ENCODE results near the gene GPR62.
A peak's percentile ranks its signal among the peaks of the same experiment; 100 is the strongest.

Gene GPR62

DNA sequence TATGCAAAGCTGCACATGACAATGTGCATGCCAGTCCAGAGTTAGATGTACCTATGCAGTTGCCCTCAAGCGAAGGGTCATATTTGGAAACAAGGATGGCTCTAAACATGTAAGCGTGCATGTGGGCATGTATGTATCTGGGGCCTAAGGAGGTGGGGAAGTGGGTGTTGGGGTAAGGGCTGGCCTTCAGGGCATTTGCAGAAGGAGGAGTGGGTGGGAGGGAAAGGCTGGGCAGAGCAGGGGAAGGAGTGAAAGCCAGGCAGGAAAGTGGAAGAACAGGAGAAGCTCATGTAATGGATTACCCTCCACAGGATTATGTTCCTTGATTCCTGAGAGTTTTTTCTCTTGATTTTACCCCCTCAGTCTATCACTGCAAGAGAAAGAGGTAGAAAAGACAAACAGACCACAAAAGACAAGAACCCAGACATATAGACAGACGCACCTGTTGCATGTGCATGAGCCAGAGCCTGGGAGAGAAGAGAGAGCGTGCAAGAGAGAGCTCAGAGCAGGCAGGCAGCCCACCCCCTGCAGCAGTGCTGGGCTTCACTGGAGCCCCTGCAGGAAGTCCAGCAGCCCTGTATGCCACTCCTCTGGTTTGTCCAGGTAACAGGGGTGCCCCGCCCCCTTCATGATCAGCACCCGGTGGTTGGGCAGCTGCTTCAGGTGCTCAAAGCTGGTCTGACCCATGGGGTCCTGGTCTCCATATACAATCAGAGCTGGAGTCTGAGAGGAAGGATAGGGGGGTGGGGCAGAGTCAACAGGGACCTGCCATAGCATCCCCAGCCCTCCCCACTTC is 13.9 kb downstream of the GPR62 start:
- H3K36me3 ChIP-seq (ENCODE audit: insufficient read depth, low read length): peaks cover 8% of the 10 kb centered on the region
- peaks cover 33% of the 10 kb centered on the region for H3K4me1 ChIP-seq (ENCODE audit: insufficient read depth, low read length)
- no peak overlapping the region for H3K4me3 ChIP-seq (ENCODE audit: low read depth in 1 of 2, low read length in 2 of 2)
- no peaks in the 10 kb centered on the region for H3K9me3 ChIP-seq (ENCODE audit: low read length)
- H3K27me3 ChIP-seq (ENCODE audit: control insufficient read depth in 1 of 2, insufficient read depth in 2 of 2, low read length in 2 of 2): no peaks in the 10 kb centered on the region
- no peak overlapping the region for H3K27ac ChIP-seq (ENCODE audit: low read depth, low read length)
- no peak overlapping the region for H3K9ac ChIP-seq (ENCODE audit: low read length)

DNA sequence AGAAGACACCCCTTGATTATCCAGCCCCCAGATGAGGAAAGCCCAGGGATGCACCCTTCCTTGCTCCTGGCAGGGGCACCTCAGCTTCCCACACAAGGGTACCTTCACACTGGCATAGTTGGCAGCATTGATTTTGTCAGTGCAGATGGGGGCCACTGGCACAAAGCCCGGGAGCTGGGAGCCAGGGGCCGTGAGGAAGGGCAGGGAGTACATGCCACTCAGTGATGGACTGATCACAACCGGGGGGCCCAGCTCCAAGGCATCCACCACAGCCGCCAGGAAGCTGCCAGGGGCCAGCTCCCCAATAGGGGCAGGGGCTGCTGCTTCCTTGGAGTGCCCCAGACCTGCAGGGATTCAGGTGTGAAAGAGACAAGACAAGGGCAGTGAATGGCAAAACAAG is 14.7 kb downstream of the GPR62 start:
- Histone ChIP-seq H3K9me3 (ENCODE audit: low read length) (no peaks in the 10 kb centered on the region), H3K27ac (ENCODE audit: low read depth, low read length) (no peak overlapping the region), H3K4me1 (ENCODE audit: insufficient read depth, low read length) (peaks cover 33% of the 10 kb centered on the region), H3K9ac (ENCODE audit: low read length) (no peak overlapping the region), H3K27me3 (ENCODE audit: control insufficient read depth in 1 of 2, insufficient read depth in 2 of 2, low read length in 2 of 2) (no peaks in the 10 kb centered on the region), H3K4me3 (ENCODE audit: low read depth in 1 of 2, low read length in 2 of 2) (no peak overlapping the region), H3K36me3 (ENCODE audit: insufficient read depth, low read length) (peaks cover 8% of the 10 kb centered on the region)

DNA sequence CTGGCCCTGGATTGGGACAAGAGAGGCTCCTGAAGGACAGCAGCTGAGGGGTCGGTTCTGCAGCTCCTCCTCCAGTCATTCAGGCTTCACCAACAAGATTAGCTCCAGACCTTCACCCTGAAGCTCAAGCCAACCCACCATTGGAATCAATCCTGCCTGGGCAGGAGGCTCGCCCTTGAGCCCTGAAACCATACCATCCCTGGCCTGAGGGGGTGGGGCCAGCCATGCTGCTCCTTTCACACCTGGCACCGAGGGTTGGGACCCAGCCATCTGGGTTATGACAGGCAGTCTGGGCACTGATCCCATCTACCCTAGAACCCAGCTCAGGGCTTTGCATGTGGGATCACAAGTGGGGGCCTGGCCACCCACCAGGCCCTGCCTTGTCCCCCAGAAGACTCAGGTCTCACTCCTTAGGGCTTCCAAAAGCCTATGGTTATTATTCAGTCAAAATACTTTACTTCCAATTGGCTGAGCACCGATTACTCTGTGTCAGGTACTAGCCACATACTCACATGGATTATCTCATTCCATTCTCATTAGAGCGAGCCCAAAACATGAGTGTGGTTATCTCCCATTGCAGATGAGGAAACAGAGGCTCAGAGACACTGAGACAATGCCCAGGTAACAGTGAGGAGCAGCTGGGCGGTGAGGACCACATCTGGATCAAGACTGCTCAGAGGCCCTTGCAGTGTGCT is 15.6 kb downstream of the GPR62 start:
- no peak overlapping the region for H3K9ac ChIP-seq (ENCODE audit: low read length)
- H3K27me3 ChIP-seq (ENCODE audit: control insufficient read depth in 1 of 2, insufficient read depth in 2 of 2, low read length in 2 of 2): no peaks in the 10 kb centered on the region
- no peak overlapping the region for H3K4me3 ChIP-seq (ENCODE audit: low read depth in 1 of 2, low read length in 2 of 2)
- H3K27ac ChIP-seq (ENCODE audit: low read depth, low read length): no peak overlapping the region
- H3K4me1 ChIP-seq (ENCODE audit: insufficient read depth, low read length): peaks cover 27% of the 10 kb centered on the region
- peaks cover 8% of the 10 kb centered on the region for H3K36me3 ChIP-seq (ENCODE audit: insufficient read depth, low read length)
- no peaks in the 10 kb centered on the region for H3K9me3 ChIP-seq (ENCODE audit: low read length)

DNA sequence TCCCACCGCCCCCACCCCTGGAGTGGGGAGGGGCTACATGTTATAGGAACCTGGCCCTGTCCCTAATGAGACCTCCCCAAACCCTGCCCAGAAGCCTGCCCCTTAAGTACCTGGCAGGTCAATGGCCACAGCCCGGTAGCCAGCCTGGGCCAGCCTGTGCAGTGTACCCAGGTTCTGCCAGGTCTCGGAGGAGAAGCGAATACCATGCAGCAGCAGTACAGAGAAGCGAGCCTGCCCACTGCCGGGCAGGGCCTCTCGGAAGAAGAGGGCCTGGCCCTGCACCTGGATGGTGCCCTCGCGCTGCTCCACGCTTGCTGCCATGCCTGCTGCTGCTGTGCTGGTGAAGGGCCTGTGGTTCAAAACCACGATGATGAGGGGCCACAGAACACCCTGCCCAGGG is 16.2 kb downstream of the GPR62 start:
- H3K4me3 ChIP-seq (ENCODE audit: low read depth in 1 of 2, low read length in 2 of 2): no peak overlapping the region
- H3K27me3 ChIP-seq (ENCODE audit: control insufficient read depth in 1 of 2, insufficient read depth in 2 of 2, low read length in 2 of 2): no peaks in the 10 kb centered on the region
- no peaks in the 10 kb centered on the region for H3K9me3 ChIP-seq (ENCODE audit: low read length)
- no peak overlapping the region for H3K27ac ChIP-seq (ENCODE audit: low read depth, low read length)
- H3K9ac ChIP-seq (ENCODE audit: low read length): no peak overlapping the region
- peaks cover 8% of the 10 kb centered on the region for H3K36me3 ChIP-seq (ENCODE audit: insufficient read depth, low read length)
- H3K4me1 ChIP-seq (ENCODE audit: insufficient read depth, low read length): peaks cover 22% of the 10 kb centered on the region

DNA sequence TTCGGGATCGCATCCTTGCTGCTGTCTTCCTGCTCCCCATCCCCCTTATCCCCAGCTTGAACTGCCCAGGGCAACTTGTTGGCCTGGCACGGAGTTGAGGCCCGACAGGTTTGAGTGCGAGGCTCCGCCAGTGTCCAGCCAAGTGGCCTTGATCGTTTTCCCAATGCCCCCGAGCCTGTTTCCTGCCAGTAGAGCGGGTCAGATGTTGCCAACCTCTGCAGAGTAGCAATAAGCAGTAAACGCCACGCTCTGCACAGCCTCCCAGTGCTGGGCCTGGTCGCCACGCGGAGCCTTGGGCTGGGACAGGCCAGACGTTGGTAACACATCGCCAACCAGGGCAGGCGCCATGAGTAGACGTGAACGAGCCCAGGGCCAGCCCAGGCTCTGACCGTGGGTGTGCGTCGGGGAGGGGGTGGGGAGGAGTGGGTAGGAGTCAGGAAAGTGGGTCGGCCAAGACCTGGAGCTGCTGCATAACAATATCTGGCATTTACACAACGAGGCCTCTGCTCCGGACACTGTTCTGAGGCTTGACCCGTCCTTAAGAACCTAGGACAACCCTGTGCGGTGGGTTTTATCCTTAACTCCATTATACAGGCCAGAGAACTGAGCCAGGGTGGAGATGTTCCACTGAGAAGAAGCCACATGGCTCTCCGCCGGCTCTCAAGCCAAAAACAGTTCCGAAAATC is 19.2 kb downstream of the GPR62 start:
- H3K4me3 ChIP-seq (ENCODE audit: low read depth in 1 of 2, low read length in 2 of 2): peak overlapping the region; percentile 63 to 79
- H3K9me3 ChIP-seq (ENCODE audit: low read length): no peaks in the 10 kb centered on the region
- H3K27me3 ChIP-seq (ENCODE audit: control insufficient read depth in 1 of 2, insufficient read depth in 2 of 2, low read length in 2 of 2): no peaks in the 10 kb centered on the region
- H3K9ac ChIP-seq (ENCODE audit: low read length): peak overlapping the region; percentile 61
- H3K36me3 ChIP-seq (ENCODE audit: insufficient read depth, low read length): peaks cover 8% of the 10 kb centered on the region
- H3K4me1 ChIP-seq (ENCODE audit: insufficient read depth, low read length): peaks cover 13% of the 10 kb centered on the region
- peak overlapping the region; percentile 78 for H3K27ac ChIP-seq (ENCODE audit: low read depth, low read length)

DNA sequence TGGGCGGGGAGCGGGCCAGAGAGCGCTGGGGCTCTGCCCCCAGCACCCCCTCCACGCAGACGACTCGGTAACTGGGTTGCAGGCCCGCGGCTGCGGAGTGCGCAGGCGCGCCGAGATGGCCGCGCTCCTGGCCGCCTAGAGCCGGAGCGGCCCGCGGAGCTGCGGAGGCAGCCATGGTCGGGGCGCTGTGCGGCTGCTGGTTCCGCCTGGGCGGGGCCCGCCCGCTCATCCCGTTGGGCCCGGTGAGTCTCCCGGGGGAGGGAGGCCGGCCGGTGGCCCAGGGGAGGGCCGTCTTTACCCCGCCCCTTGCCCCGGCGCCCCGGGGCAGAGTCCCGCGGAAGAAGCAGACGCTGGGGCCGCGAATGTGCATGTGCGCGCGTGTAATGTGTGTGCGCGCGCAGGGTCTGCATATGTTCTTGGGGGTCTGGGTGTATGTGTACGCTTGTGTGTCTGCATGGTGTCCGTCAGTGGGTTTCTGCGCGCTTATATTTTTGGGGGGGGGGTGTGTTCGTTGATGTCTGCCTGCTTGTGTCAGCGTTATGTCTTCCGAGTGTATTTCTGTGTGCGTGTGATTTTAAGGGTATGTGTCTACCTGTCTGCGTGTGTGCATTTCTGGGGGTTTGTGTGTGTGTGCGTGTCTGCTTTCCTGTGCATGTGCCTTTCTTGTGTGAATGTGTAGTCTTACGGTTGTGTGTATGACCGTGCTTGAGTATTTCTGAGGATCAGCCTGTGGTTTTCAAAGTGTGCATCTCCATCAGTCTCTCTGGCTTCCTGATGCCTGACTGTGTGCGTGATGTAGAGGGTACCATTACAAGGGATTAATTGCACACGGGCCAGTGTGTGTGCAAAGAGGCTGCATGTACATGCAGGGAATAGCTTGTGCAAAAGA is 20.0 kb downstream of the GPR62 start, which contains the start of gene ABHD14A:
ABHD14A (plus strand) TSS at position 102 of the 889 bp plus-strand sequence; CDS start at position 174, 72 bp downstream.
- Histone ChIP-seq H3K36me3 (ENCODE audit: insufficient read depth, low read length) (peaks cover 8% of the 10 kb centered on the region), H3K27me3 (ENCODE audit: control insufficient read depth in 1 of 2, insufficient read depth in 2 of 2, low read length in 2 of 2) (no peaks in the 10 kb centered on the region), H3K27ac (ENCODE audit: low read depth, low read length) (peak within 1 kb of the TSS; percentile 78), H3K9ac (ENCODE audit: low read length) (peak within 1 kb of the TSS; percentile 61), H3K4me3 (ENCODE audit: low read depth in 1 of 2, low read length in 2 of 2) (peak within 1 kb of the TSS; percentile 63 to 79), H3K4me1 (ENCODE audit: insufficient read depth, low read length) (peaks cover 13% of the 10 kb centered on the region), H3K9me3 (ENCODE audit: low read length) (no peaks in the 10 kb centered on the region)

DNA sequence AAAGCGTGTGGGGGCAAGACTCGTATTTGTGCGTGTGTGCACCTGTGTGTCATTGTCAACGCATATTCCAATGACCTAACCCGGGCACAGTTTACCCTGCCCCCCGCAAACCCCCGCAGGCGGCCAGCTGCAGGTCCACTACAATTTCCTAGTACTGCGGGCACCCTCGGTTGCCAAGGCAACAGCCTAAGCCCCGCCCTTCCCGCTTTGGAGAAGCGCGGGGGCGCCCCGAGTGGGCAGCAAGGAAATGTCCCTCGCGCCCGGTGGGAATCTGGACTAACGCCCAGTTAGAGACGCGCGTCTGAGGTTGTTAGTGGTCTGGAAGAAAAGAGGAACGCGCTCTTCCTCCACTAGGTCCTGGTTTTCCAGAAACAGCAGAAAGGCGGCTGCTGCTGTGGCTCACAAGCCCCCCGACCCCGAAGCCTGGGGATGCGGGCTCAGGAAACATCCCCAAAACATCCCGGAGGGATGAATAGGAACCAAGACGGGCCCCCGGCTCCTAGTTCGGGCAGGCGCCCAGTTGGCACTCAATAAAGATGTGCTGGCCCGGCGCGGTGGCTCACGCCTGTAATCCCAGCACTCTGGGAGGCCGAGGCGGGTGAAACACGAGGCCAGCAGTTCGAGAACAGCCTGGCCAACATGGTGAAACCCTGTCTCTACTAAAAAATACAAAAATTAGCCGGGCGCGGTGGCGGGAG is 20.8 kb downstream of the GPR62 start:
- H3K36me3 ChIP-seq (ENCODE audit: insufficient read depth, low read length): peaks cover 11% of the 10 kb centered on the region
- H3K9ac ChIP-seq (ENCODE audit: low read length): no peak overlapping the region
- no peaks in the 10 kb centered on the region for H3K27me3 ChIP-seq (ENCODE audit: control insufficient read depth in 1 of 2, insufficient read depth in 2 of 2, low read length in 2 of 2)
- H3K9me3 ChIP-seq (ENCODE audit: low read length): no peaks in the 10 kb centered on the region
- peak overlapping the region; percentile 78 for H3K27ac ChIP-seq (ENCODE audit: low read depth, low read length)
- H3K4me3 ChIP-seq (ENCODE audit: low read depth in 1 of 2, low read length in 2 of 2): peak overlapping the region; percentile 63 to 79
- H3K4me1 ChIP-seq (ENCODE audit: insufficient read depth, low read length): peaks cover 13% of the 10 kb centered on the region

DNA sequence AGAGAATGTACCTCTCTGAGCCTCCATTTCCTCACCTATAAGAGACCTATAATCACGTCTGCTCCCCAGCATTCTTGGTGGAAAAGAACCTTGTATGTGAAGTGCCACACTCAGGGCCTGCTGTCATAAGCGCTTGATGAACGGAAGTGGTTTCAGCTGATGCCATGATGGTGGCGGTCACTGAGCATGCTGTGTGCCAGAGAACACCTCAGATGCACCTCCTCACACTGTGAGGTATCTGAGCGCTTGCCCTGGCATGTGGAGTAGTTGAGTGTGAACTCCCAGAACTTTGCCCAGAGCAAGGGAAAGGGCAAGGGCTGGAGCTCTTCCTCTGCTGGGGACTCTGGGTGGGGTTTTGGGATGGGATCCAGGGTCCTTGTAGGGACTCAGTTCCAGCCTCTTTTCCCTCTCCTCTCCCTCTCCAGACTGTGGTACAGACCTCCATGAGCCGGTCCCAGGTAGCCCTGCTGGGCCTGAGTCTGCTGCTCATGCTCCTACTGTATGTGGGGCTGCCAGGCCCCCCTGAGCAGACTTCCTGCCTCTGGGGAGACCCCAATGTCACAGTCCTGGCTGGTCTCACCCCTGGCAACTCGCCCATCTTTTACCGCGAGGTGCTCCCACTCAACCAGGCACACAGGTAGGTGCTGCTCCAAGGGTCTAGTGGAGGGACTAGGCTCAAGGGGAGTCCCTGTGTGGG is 22.4 kb downstream of the GPR62 start:
- no peaks in the 10 kb centered on the region for H3K27me3 ChIP-seq (ENCODE audit: control insufficient read depth in 1 of 2, insufficient read depth in 2 of 2, low read length in 2 of 2)
- no peak overlapping the region for H3K9ac ChIP-seq (ENCODE audit: low read length)
- peaks cover 5% of the 10 kb centered on the region for H3K36me3 ChIP-seq (ENCODE audit: insufficient read depth, low read length)
- H3K27ac ChIP-seq (ENCODE audit: low read depth, low read length): no peak overlapping the region
- no peak overlapping the region for H3K4me3 ChIP-seq (ENCODE audit: low read depth in 1 of 2, low read length in 2 of 2)
- H3K9me3 ChIP-seq (ENCODE audit: low read length): no peaks in the 10 kb centered on the region
- peaks cover 20% of the 10 kb centered on the region for H3K4me1 ChIP-seq (ENCODE audit: insufficient read depth, low read length)

DNA sequence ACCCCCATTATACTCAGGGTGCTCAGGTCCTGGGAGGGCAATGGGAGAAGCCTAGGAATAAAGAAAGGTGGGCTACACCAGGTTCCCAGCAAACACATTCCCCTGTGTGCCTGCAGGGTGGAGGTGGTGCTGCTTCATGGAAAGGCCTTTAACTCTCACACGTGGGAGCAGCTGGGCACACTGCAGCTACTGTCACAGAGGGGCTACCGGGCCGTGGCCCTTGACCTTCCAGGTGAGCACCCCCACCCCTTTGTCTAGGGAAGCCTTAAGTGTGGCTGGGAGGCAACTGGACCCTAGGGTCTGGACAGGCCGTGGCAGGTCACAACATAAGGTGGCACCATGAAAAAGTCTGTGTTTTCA is 22.9 kb downstream of the GPR62 start:
- Histone ChIP-seq H3K9me3 (ENCODE audit: low read length) (no peaks in the 10 kb centered on the region), H3K27me3 (ENCODE audit: control insufficient read depth in 1 of 2, insufficient read depth in 2 of 2, low read length in 2 of 2) (no peaks in the 10 kb centered on the region), H3K4me3 (ENCODE audit: low read depth in 1 of 2, low read length in 2 of 2) (no peak overlapping the region), H3K9ac (ENCODE audit: low read length) (no peak overlapping the region), H3K36me3 (ENCODE audit: insufficient read depth, low read length) (peaks cover 5% of the 10 kb centered on the region), H3K4me1 (ENCODE audit: insufficient read depth, low read length) (peaks cover 23% of the 10 kb centered on the region), H3K27ac (ENCODE audit: low read depth, low read length) (no peak overlapping the region)

DNA sequence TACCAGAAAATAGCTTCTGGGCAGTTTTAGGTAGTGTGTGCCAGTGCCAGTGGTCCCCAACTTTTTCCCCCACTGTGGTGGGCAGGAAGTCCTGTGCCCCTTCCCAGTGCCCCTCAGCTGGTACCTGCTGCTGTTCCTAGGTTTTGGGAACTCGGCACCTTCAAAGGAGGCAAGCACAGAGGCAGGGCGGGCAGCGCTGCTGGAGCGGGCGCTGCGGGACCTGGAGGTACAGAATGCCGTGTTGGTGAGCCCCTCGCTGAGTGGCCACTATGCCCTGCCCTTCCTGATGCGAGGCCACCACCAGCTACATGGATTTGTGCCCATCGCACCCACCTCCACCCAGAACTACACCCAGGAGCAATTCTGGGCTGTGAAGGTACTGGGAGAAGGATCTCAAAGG is 25.1 kb downstream of the GPR62 start:
- no peak overlapping the region for H3K4me3 ChIP-seq (ENCODE audit: low read depth in 1 of 2, low read length in 2 of 2)
- H3K27me3 ChIP-seq (ENCODE audit: control insufficient read depth in 1 of 2, insufficient read depth in 2 of 2, low read length in 2 of 2): no peaks in the 10 kb centered on the region
- H3K27ac ChIP-seq (ENCODE audit: low read depth, low read length): no peak overlapping the region
- H3K36me3 ChIP-seq (ENCODE audit: insufficient read depth, low read length): peaks cover 5% of the 10 kb centered on the region
- H3K4me1 ChIP-seq (ENCODE audit: insufficient read depth, low read length): peaks cover 25% of the 10 kb centered on the region
- no peak overlapping the region for H3K9ac ChIP-seq (ENCODE audit: low read length)
- no peaks in the 10 kb centered on the region for H3K9me3 ChIP-seq (ENCODE audit: low read length)
